Measurements from ENCODE around the gene MPLKIP. TPM values are rescaled to one million over a fixed set of nuclear protein-coding genes. Genes with fewer than 3 reads are reported as not detected.

Gene MPLKIP
- total and polyA plus RNA-seq, 10 of the 15 experiments (the other 5 are each of a cell fraction or from before 2014, with no cell fraction given): 4.6 to 78.8 (median 37.2) TPM

- Histone ChIP-seq H3K79me2 (ENCODE audit: control insufficient read depth, insufficient read depth, low read length) (peaks cover 33% of the 10 kb centered on the region), H3K4me3 (peak overlapping the region; percentile 90), H3K9ac (ENCODE audit: control insufficient read depth, insufficient read depth, low read length) (no peak overlapping the region), H3K9me3 (replicated peaks; ENCODE audit: control insufficient read depth, insufficient read depth, low read length) (no peaks in the 10 kb centered on the region; the same call in 2 of the 3 replicates), H3K4me2 (ENCODE audit: control insufficient read depth, insufficient read depth) (peak overlapping the region; percentile 89), H3K27ac (ENCODE audit: control insufficient read depth, insufficient read depth) (no peak overlapping the region), H2AFZ (ENCODE audit: control insufficient read depth, low read depth, low read length) (peak overlapping the region; percentile 100), H3K36me3 (ENCODE audit: control insufficient read depth in 2 of 2, insufficient read depth in 2 of 2, low read length in 1 of 2) (no peaks in the 10 kb centered on the region), H3K27me3 (replicated peaks in 1 of 2; ENCODE audit: control insufficient read depth in 2 of 2, insufficient read depth in 2 of 2, low read length in 1 of 2) (no peaks in the 10 kb centered on the region; a peak in 1 of 4 replicates), H4K20me1 (ENCODE audit: control insufficient read depth, insufficient read depth) (no peaks in the 10 kb centered on the region), H3K4me1 (ENCODE audit: control insufficient read depth, insufficient read depth, low read length) (peaks cover 7% of the 10 kb centered on the region)
- ATAC-seq (no peak), FAIRE-seq (no peak), DNase-seq (ENCODE audit: low read depth, low spot score) (no peak)
- SMC1A ChIA-PET (ENCODE audit: uncharacterized antibody, unreplicated experiment): no interaction called here
- in situ Hi-C loops (cut with MboI): no loop called here
- BruUV-seq (replicated peaks): no TSS peak
- intact Hi-C loops (cut with micrococcal nuclease; ENCODE audit: unreplicated experiment): loop anchor here (2.0 kb wide), 1 partner anchor 186 kb away; no protein-coding TSS in a partner anchor
- POLR2A ChIA-PET: no interaction called here
- CTCF ChIA-PET: interaction anchor here (0.9 kb wide), 1 partner anchor 186 kb away, joined by 3 read pairs; no protein-coding TSS in a partner anchor
- RAD21 ChIA-PET (ENCODE audit: unreplicated experiment): interaction anchor here (0.8 to 1.2 kb wide), 2 partner anchors 187 to 239 kb away, joined by 4 to 6 read pairs; no protein-coding TSS in a partner anchor
- WGBS (ENCODE audit: insufficient coverage, insufficient replicate concordance, low lambda C conversion rate, missing lambda C conversion rate): 58% methylated on average over 17 of the region's 17 CpGs
- no peak for TF ChIP-seq E2F4 (IDR thresholded peaks at IDR 0.05; ENCODE audit: low read depth, low read length)
- TF ChIP-seq GATAD2B (conservative IDR thresholded peaks at IDR 0.05; ENCODE audit: low read depth): no peak
- no peak for TF ChIP-seq RB1 (IDR thresholded peaks at IDR 0.05; ENCODE audit: borderline replicate concordance)
- no peak for TF ChIP-seq SUZ12 (IDR thresholded peaks at IDR 0.05; ENCODE audit: unreplicated experiment)
- TF ChIP-seq BCLAF1 (IDR thresholded peaks at IDR 0.05): no peak
- no peak for TF ChIP-seq TBL1XR1 (IDR thresholded peaks at IDR 0.05; ENCODE audit: low read depth, low read length)
- no peak for TF ChIP-seq CBX5 (IDR thresholded peaks at IDR 0.05; ENCODE audit: low read depth)
- TF ChIP-seq TAF1 (IDR thresholded peaks at IDR 0.05; ENCODE audit: borderline replicate concordance, low read depth, low read length): no peak
- no peak for TF ChIP-seq MEF2A (IDR thresholded peaks at IDR 0.05; ENCODE audit: insufficient read depth, low read depth, low read length)
- no peak for TF ChIP-seq RAD21 (IDR thresholded peaks at IDR 0.05; ENCODE audit: insufficient read depth, low read depth, low read length)
- no peak for TF ChIP-seq RCOR1 (conservative IDR thresholded peaks at IDR 0.05; ENCODE audit: low read depth, low read length)
- no peak for TF ChIP-seq NRF1 (conservative IDR thresholded peaks at IDR 0.05; ENCODE audit: low read depth, low read length)
- no peak for TF ChIP-seq POLR2A (IDR thresholded peaks at IDR 0.05; ENCODE audit: low read depth, low read length)
- TF ChIP-seq SMC3 (IDR thresholded peaks at IDR 0.05; ENCODE audit: borderline replicate concordance, low read length): no peak
- no peak for TF ChIP-seq POU2F2 (IDR thresholded peaks at IDR 0.05; ENCODE audit: borderline replicate concordance, low read depth, low read length)
- TF ChIP-seq, protein P1, sequence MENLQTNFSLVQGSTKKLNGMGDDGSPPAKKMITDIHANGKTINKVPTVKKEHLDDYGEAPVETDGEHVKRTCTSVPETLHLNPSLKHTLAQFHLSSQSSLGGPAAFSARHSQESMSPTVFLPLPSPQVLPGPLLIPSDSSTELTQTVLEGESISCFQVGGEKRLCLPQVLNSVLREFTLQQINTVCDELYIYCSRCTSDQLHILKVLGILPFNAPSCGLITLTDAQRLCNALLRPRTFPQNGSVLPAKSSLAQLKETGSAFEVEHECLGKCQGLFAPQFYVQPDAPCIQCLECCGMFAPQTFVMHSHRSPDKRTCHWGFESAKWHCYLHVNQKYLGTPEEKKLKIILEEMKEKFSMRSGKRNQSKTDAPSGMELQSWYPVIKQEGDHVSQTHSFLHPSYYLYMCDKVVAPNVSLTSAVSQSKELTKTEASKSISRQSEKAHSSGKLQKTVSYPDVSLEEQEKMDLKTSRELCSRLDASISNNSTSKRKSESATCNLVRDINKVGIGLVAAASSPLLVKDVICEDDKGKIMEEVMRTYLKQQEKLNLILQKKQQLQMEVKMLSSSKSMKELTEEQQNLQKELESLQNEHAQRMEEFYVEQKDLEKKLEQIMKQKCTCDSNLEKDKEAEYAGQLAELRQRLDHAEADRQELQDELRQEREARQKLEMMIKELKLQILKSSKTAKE (IDR thresholded peaks at IDR 0.05; ENCODE audit: low read depth, poor library complexity, severe bottlenecking): no peak
- TF ChIP-seq MTA2 (IDR thresholded peaks at IDR 0.05; ENCODE audit: low read depth): no peak
- TF ChIP-seq HDGF (IDR thresholded peaks at IDR 0.05): no peak
Measured at GRCh38 chr7:40135317-40135610, 842 bp upstream of the MPLKIP start.

Data from GM12878 (cell line).